GM19372 (cell line): ENCODE data around the gene CDCA8.

Experiments used
- ATAC-seq: cut with Tn5 transposase; IDR thresholded peaks from one replicate; pipeline ENCODE4 v1.9.1; 2021; ENCODE audit warnings: mild to moderate bottlenecking, low read depth, moderate library complexity; ENCODE audit not compliant: unreplicated experiment

CDCA8 gene

DNA sequence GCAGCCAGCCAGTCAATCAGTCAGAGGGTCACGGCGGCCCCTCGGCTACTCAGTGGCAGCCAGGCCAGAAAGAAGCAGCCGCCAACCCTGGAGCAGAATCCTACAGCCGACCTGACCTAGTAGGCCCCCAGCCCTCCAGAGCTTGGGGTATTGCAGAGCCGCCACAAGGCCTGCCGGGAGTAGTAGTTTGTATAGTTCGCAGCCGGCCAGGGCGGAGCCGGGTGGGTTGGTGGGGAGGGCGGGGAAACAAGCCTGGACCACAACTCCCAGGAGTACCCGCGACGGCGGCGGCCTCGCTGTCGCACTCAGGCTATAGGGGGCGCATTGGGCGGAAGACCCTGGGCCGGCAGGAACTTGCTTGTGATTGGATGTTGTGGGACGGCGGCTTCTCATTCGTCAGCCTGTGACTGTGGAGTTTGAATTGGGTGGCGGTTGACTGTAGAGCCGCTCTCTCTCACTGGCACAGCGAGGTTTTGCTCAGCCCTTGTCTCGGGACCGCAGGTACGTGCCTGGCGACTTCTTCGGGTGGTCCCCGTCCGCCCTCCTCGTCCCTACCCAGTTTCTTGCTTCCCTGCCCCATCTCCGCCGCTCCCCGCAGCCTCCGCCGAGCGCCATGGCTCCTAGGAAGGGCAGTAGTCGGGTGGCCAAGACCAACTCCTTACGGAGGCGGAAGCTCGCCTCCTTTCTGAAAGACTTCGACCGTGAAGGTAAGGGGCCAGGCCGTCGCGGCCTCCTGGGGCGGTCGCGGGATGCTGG lies at the start of gene CDCA8:
Gene CDCA8 (plus strand): TSS at position 439 of the 756 bp plus-strand sequence. CDS start 175 bp downstream, at position 614.
- ATAC-seq: peak; percentile 82

DNA sequence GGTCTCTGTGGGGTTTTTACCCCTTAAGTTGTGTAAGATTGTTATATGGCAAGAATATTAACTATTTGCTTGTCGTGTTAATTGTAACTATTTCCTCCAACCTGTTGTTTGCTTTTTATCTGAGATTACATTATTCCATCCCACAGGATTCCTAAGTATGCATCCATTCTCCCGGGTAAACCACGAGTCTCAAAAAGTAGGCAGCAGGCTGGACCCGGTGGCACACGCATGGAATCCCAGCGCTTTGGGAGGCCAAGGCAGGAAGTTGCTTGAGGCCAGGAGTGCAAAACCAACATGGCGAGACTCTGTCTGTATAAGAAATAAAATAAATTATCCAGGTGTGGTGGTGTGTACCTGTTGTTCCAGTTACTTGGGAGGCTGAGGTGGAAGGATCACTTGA lies 45.0 kb upstream of the CDCA8 start:
- ATAC-seq: no peak

DNA sequence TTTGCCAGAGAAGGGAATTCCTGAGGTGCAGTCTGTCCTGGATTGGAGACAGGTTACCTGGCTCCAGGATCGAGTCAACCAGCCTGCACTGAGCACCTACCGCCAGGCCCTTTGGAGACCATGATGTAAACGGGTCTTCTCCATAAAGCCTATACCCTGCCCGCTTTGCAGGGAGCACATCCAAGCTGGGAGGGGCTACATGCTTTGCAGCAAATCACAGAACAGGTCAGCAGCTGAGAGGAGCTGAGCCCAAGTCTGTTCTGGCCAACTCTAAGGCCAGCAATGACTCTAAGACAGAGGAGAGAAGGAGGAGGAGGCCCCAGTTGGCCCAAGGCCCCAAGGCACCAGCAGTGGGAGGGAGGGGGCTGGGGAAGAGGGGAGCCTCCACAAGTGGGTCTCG lies 42.1 kb upstream of the CDCA8 start:
- ATAC-seq: no peak

DNA sequence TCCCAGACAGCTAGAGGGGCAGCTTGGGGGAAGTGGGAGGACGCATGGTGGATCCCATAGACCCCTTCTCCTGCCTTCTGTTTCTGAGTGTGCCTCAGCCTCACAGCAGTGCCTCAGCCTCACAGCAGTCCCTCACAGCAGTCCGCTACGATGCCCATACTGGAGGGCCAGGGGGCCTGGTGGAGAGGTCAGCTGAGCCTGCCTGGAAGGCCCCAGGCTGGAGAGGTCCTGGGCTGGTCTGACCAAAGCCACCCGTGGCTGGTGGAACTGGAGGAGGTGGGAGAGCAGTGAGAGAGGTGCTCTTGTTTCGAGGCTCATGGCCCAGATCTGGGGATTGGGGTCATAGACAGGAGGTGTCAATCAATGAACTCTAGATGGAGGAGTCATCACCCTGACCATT lies 41.6 kb upstream of the CDCA8 start:
- no peak for ATAC-seq

DNA sequence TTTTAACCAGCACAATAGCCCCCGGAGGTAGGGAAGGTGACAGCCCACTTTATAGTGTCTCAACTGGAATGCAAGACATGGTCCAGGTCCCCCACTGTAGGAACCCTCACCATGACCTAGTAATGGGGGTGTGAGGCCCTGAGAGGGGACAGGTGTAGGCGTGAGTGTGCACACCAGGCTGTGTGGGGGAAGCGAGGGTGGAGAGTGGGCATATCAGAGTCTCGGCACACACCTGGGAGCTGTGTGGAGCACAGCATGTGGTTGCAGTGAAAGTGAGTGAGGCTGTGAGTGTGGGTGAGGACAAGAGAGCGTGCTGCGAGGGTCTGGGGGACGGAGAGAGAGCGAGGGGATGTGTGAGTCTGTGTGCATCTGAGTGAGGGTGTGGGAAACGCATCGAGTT lies 40.5 kb upstream of the CDCA8 start:
- no peak for ATAC-seq

DNA sequence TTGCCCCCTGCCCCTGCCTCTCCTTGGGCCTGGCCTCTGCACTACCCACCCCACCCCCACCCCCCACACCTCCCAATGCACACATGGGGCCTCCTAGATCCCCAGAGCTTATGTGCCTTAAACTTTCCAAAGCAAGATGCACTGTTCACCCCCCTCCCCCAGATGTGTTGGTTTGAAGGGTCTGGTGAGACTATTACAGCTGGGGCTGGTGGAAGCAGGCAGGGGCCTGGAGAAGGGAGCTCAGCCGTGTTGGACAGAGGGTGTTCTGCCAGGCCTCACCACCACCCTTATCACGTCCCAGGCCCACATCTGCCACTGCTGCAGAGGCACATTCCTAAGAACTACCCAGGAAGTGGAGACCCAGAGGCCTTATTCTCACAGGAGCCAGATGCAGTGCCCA lies 39.3 kb upstream of the CDCA8 start:
- no peak for ATAC-seq

DNA sequence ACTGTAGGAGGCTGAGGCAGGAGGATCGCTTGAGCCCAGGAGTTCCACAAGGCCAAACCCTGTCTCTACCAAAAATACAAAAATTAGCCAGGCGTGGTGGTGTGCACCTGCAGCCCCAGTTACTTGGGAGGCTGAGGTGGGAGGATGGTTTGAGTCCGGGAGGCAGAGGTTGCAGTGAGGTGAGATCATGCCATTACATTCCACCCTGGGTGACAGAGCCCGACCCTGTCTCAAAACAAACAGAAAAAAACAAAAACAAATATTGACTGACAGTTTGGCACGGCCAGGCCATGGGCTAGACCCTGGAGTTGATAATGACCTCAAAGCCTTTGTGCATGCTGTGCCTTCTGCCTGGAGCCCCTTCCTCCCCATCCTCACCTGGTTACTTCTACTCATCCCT lies 38.4 kb upstream of the CDCA8 start:
- ATAC-seq: no peak

DNA sequence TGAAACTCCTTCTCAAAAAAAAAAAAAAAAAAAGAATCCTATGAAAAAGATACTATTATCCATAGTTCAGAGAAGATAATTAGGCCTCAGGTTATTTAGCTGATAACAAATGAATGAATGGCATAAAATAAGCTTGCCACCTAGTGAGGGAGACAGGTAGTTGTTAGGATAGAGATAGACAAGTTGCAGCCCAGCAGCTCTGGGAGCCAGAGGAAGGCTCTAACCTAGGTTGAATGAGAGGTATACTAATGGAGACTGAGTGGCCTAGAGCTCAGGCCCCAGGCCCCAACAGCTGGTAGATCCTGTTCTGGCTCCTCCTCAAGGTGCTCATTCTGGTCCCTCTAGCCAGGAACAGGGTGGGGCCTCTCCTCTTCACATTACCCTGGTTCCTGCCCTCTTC lies 37.0 kb upstream of the CDCA8 start:
- no peak for ATAC-seq

DNA sequence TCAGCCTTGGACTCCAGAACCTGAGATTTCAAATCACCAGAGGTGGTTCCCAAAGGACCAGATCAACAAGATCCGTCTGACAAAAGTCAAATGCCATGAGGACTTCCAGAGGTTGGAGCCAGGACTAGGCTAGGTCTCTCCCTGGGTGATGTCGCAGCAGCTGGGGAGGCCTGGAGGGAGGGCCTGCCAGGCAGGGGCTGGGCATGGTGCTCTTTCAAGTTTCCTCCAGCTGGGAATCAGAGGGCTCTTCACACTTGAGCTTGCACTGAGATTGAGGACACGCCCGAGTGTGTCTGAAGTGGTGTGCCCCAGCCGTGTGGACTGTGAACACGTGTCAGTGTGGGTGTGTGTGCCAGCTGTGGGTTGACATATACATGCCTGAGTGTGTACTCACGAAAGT lies 36.3 kb upstream of the CDCA8 start:
- ATAC-seq: no peak

DNA sequence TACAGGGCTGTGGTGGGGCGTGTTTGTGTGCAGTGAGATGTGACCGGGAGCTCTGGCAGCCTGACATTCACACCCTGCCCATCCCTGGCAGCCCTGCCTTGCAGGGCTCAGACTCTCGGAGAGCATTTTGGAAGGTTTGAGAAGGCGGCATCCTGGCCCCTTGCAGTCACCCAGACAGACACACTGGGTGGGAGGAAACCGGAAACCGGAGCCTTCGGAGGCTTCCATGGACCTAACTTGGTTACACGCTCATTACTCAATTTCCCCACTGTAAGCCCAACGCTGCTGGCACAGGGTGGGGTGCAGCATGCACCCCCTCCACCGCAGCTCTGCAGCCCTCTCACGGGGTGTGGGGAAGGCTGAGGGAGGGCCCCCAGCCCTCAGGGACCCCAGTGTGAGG lies 35.4 kb upstream of the CDCA8 start:
- no peak for ATAC-seq

DNA sequence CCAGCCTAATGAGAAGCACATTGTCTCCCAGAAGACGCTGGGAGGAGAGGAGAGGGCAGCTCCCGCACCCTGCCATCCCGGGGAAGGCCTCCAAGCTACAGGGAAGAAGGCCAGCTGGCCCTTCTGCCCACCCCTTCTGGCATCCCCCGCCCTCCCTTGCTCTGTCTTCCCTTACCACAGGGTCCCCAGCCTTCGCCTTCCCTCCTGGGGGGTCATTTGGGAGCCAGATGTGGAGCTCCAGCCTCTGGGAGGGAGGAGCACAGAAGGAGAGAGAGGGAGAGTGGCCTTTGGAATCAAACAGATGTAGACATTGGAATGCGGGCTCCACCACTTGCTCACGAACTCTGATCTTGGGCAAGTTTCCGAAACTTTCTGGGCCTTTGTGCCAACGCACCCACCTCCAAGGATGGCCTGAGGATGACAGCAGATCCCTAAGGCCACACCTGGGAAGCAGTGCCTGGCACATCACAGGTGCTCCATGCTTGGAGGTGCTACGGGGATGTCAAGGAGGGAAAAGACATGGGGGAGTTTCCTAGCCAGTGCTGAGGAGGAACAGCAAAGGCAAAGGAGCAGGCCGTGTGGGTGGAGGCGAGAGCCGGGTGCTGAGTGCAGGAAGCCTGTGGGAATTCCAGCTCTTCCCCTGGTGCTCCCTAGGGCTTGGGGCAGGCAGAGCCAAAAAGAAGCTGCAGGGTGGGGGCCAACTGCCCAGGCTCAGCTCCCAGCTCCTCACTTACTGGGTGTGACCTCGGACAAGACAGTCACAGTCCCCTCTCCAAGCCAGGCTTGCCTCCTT lies 34.5 kb upstream of the CDCA8 start:
- ATAC-seq: no peak

DNA sequence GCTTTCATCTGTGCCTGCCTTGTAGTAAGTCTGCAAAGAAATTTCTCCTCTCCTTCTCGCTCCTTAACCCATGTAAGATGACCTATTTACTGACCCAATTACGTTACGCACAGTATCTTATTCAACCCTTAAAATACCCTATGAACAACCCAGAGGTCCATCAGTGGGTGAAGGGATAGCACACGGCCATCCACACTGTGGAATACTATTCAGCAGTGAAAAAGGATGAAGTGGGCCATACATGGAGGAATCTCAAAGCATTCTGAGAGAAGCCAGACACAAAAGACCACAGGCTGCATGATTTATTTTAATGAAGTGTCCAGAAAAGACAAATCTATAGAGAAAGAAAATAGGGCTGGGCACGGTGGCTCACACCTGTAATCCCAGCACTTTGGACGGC lies 33.8 kb upstream of the CDCA8 start:
- no peak for ATAC-seq

DNA sequence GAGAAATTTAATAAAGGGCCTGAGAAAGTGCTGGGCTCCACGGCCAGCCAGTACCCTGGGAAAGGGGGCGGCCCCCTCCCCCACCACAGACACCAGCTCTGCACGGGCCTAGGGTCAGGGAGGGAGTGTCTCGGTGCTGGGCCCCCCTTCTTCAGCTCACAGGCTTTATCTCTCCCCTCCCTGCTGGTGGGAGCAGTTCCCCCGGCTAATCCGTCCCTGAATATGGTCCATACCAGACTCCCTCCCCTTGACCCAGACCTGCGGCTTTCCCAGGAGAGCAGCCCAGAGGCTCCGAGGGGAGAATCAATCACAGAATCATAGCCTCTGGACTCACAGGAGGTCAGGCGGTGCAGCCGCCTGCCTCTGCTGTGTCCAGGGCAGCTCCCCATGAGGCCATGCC lies 31.7 kb upstream of the CDCA8 start:
- no peak for ATAC-seq

DNA sequence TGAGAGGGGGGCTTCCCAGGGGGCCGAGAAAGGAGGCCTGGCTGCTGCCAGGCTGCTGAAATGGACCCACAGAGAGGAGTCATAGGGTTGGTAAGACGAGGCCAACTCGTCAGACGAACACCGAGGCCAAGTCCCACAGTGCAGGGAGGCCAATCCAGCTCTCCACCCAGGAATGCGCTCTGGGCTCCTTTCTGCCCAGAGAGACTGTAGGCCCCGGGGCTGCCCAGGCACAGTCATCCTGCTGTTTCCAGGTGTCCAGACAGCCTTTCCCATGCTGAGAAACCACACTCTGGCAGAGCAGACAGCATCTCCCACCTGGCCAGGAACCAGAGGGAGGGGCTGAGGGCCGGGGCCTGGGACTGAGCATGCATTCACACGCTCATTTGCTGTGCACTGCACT lies 30.9 kb upstream of the CDCA8 start:
- ATAC-seq: no peak

DNA sequence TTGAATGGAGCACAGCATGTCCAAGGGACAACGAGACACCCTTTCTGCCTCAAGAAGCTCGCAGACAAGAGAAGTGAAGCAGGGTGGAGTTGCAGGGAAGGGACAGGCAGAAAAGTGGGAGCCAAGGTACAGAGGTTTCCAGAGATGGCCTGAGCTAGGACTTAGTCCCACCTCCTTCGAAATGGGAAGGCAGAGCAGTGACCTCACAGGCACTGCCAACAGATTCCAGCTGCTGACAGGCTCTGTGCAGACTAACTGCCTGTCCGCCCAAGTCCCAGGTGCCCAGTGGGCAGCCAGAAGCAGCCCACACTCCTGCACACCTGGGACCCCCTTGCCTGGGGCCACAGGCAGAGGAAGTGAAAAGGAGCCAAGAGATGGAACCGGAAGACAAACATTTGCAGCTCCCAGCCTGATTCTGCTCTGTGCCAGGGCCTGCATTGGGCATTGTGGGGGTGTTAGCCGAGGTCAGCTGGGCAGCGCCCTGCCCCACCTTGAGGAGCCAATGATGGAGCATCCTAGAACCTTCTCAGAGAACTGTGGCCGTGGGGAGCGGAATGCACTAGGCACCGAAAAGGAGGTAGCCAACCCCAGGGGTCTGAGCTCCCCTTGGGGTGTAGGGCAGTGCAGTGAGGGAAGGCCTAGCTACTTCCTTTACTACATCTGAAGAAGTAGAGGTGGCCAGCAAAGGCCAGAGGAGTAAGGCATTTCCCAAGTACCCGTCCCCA lies 30.1 kb upstream of the CDCA8 start:
- no peak for ATAC-seq

DNA sequence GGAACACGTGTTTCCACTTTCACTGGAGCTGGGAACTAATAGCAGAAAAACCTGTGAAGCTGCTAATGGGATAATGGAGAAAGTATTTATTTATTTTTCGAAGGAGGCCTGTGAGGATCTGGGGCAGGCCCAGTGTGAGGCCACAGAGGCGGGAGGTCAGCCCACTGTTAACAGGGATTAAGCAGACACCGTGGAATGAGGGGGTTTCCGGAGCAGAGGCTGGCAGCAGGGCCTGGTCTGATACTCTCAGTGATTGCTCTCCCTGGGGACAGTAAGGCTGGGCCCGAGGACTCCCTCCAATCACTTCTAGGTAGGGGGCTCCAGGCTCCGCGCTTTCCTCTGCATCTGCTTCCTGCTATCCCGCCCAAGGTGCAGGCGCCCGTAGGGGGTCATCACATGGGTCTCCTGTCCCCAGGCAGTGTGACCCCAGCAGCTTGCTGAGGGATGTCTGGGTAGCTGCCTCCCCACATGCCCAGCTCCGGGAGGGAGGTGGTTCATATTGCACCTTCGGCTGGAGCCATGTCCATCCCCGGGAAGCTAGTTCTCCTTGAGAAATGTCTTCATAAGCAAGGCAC lies 28.8 kb upstream of the CDCA8 start:
- ATAC-seq: no peak

DNA sequence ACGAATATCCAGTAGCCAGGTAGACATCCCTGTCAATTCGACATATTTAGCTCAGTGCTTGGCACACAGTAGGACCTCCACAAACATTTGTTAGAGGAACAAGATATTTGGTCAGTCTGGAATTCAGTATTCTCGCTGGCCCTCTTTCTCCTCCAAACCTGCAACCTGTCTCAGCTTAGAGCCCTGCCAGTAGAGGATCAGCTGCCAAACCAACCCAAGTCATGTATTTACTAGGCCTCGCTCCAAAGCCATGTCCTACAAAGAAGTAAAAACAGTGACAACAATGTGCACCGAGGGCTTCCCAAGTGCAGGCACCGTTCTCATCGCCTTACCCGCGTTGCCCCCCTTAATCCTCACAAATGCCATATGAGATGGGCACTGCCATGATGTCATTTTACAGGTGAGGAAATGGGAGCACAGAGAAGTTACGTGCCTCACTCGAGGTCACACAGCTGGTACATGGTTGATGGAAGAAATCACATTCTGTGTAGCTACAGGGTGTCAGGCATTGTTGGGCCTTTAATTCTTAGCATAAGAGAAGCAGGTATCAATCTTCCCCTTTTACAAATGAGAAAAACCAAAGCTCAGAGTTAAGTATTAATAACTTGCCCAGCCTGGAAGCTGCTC lies 26.0 kb upstream of the CDCA8 start:
- no peak for ATAC-seq

DNA sequence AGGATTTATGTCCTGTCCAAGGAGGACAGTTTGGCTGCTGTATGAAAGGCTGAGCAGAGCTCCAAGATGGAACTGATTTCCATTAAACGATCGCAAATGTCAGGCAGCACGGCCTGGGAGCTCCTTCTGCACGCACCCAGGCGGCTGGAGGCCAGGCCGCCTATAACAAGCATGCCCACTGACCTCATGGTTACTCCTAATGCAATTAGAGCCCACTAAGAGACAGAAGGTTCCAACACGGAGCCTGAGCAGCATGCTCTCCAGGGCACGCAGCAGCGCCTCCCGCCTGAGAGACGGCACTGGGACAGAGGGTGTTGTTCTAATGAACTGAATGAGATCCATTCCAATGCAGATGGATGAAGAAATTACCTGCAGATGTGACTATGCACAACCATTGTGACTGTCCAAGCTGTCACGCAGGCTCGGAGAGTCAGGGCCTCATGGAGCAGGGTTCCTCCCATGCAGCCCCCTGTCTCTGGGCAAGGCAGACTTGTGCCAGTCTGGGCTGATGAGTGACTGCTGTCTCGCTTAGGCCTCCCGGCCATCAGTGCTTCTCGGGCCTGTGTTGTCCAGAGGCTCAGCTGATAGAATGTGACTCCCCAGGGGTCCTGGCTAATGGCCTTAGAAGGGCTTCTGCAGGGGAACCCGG lies 25.2 kb upstream of the CDCA8 start:
- no peak for ATAC-seq

DNA sequence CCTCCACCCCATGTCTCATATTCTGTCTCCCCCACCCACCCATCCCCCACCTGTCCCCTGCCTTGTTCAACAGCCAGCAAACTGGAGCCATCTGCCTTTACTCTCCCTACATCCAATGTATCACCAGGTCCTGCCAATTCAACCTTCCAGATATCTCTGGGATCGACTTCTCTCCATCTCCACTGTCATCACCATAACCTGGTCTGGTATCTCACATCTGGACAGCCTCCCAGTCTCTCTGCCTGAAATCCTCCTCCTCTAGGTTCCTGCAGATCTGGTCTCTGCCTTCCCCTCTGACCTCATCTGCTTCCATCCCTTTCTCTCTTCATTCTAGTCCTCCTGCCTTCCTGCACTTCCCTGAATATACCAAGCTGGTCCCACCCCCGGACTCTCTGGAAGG lies 22.2 kb upstream of the CDCA8 start:
- no peak for ATAC-seq

DNA sequence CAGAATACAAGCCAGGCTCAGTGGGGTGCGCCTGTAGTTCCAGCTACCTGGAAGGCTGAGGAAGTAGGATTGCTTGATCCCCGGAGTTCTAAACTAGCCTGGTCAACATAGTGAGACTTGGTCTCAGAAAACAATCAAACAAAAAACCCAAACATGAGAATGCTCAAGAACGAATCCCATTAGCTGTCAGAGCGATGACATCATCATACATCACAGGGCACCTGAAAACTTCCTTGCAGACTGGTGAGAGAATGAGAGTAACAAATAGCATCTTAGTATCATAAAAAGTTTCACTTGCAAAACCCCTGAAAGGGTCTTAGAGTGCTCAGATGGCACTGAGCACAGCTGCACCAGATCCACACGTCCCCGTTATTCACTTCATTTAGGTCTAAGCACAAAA lies 21.1 kb upstream of the CDCA8 start:
- ATAC-seq: no peak
